ENCODE measurements around the gene GDE1. TPM values are rescaled to one million over a fixed set of nuclear protein-coding genes. Genes with fewer than 3 reads are reported as not detected.
A peak's percentile ranks its signal among the peaks of the same experiment; 100 is the strongest.
"Not testable (repeated sequence)": the region's sequence is repeated elsewhere in the genome, so short reads cannot be mapped to it uniquely, and the experiment has no call there.

The GDE1 gene, protein sequence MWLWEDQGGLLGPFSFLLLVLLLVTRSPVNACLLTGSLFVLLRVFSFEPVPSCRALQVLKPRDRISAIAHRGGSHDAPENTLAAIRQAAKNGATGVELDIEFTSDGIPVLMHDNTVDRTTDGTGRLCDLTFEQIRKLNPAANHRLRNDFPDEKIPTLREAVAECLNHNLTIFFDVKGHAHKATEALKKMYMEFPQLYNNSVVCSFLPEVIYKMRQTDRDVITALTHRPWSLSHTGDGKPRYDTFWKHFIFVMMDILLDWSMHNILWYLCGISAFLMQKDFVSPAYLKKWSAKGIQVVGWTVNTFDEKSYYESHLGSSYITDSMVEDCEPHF
- total RNA-seq, result 46.4 TPM

DNA sequence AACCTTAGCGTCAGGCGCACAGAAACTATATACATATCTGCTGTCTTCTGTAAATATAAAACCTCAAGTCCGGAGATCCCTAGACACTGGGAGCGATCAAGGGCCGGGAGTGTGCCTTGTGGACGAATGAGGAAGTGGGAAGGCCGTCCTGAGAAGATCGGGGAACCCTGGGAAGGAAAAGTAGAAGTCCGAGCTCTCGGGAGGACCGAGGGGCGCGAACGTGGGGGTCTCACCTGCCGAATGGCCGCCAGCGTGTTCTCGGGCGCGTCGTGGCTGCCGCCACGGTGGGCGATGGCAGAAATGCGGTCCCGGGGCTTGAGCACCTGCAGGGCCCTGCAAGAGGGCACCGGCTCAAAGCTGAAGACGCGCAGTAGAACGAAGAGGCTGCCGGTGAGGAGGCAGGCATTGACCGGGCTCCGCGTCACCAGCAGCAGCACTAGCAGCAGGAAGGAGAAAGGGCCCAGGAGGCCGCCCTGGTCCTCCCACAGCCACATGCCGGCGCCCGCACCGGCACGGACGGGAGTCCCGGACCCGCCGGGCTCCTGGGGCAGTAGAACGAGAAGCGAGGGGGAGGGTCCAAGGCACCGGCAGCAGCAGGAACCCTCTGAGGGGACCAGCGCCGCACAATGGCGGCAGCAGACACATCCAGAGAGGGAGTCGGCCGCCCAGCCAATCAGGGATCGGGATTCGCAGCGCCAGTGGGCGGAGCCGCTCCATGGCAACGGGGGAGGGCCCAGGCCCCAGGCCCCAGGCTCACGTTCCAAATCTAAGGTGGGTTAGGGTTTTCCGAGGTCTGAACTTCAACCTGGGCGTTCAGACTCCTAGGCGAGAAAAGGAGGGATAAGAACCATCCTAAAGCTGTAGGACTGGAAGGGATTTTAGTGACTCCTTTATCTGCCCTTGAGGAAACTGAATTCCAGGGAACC, at the start of gene GDE1:
Gene GDE1, minus strand, starts transcription at position 628 of the 926 bp plus-strand sequence. Its CDS starts 134 bp downstream, at position 494.
- peak; percentile 97 for DNase-seq

DNA sequence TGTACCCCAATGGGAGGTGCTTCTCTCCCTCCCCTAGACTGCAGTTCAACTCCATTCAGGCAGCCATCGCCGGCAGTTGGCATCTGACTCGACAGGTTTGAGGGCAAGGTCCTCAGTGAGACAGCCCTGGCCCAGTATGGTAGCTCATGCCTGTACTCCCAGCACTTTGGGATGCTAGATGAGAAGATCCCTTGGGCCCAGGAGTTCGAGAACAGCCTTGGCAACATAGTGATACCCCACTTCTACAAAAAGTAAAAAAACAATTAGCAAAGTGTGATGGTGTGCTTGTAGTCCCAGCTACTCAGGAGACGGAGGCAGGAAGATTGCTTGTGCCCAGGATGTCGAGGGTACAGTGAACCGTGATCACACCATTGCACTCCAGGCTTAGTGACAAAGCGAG, 45.7 kb upstream of the GDE1 start:
- DNase-seq, result no peak

DNA sequence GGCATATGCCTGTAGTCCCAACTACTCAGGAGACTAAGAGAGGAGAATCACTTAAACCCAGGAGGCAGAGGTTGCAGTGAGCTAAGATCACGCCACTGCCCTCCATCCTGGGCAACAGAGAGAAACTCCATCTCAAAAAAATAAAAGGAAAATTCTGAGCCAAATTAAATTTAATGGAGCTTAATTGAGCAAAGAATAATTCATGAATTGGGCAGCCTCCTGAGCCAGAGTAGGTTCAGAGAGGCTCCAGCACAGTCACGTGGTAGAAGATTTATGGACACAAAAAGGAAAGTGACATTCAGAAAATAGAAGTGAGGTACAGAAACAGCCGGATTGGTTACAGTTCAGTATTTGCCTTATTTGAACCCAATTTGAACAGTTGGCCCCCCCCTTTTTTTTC, 44.5 kb upstream of the GDE1 start:
- no peak for DNase-seq

DNA sequence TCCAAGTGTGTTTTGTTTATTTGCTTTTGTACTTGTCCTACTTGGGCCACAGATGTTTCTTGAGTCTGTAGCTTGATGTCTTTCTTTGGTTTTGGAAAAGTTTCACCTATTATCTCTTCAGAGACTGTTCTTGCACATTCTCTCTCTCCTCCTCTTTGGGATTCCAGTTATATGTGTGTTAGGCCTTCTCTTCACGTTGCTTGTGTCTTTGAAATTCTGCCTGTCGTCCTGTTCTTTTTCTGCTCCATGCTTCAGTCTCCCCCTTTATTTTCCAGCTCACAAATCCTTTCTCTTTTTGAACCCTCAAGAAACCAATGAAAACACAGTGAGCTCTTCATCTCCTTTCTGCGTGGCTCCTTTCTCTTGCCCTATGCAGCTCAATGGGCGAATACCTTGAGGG, 41.5 kb upstream of the GDE1 start:
- DNase-seq, result no peak

DNA sequence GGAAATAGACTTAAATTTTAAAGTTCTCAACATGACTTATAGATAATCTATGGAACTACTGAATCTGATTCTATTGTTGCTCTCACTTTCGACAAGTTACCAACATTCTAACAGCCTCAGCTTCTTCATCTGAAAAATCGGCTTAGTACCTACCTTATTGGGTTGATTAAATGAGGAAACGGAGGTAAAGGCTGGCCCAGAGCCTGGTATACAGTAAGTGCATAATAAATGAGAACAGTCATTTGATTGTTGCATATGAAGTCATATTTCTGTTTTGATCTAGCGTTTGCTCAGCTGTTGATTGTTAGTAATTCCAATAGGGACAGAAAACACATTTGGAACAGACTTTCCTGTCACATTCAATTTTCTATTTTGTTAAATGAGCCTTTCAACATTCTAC, 38.2 kb upstream of the GDE1 start:
- DNase-seq, result no peak

DNA sequence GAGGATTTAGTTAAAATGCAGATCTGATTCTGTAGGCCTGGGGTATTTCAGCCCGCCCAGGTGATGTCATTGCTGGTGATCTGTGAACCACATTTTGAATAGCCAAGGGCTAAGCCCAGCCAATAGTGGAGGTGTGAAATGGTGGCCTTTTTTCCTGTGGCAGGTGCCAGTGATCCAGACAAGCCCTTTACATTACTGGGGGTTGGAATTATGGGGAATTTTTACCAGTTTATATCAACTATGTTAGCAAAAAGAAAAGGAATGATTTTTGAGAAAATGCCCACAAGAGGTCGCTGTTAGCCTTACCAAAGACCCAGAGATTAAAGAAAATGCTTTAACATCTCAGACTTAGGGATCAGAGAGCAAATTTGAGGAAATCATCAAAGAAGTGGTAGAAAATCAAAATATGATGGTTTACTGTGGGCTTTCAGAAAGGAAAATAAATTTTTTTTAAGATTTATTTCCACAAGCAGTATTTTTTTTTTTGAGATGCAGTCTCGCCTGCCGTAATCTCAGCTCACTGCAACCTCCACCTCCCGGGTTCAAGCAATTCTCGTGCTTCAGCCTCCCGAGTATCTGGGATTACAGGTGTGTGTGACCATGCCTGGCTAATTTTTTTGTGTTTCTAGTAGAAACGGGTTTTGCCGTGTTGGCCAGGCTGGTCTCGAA, 37.5 kb upstream of the GDE1 start:
- peak; percentile 83 for DNase-seq

DNA sequence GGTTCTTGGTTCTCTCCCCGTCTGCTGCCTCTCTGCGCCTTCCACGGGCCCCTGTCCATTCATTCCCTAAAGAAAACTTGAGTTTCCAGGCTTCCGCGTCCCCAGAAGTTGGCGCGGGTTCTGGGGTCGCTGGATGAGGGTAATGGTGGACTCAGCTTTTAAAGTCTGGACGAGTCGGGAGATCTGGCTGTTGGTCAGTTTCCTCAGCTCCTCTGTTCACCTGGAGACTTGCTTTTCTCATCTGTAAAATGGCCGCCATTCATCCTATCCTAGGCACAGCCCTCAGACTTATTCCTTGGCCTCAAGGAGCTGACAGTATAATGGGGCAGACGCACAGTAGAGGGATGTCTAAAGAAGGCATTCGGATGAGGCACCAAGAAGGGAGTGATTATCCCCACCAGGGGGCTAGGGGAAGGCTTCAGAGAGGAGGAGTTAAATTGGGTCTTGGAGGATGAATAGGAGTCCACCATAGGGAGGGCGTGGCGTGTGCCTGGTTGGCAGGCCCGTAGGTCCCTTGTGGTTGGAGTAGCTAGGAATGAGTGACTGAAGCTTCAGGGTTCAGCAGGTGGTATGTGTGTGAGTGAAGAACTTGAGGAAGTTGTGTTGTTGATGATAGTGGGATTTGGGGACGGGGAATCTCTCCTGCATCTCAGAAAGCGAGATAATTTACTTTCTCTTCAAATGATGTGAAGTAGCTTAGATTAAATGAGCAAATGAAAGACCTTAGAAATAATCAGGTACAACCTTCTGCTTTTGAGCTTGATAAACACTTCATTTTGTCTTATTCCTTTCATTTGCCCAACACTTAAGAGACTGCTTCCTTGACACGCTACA, 34.3 kb upstream of the GDE1 start:
- no peak for DNase-seq

DNA sequence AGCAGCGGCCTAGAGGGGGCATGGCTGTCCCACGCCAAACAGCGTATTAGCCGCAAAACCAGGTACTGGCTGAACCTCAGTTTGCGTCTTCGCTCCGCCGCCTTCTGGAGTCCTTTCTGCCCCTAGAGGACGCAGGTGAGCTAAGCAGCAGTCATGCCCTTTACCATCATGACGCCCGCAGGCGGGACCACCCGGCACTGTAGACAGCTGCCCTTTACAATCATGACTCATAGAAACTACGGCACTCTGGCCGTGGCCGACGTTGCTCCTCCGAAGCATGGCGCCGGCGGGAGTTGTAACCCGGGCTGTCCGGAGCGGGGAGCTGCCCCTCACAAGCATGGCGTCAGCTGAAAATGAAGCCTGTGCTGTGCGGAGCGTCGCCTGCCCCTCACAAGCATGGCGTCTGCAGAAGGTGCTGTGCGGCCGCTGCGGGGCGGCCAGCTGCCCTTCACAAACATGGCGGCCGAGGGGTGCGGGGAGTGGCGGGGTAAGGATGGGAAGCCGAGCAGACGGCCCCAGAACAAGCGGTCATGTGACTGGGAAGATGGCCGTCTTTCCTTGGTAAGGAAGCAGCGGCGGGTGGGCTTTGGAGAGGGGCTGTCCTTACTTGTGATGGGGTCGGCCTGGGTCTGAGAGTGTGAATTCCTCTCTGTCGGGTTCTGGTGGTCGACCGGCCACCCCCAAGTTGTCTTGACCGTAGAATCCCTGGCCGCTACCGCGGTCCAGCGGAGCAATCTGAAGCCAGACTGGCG, 33.5 kb upstream of the GDE1 start, which contains the start of gene VPS35L:
Gene VPS35L, plus strand, starts transcription at position 518 of the 752 bp plus-strand sequence. Its CDS starts 27 bp downstream, at position 545.
- DNase-seq, result peak; percentile 99

DNA sequence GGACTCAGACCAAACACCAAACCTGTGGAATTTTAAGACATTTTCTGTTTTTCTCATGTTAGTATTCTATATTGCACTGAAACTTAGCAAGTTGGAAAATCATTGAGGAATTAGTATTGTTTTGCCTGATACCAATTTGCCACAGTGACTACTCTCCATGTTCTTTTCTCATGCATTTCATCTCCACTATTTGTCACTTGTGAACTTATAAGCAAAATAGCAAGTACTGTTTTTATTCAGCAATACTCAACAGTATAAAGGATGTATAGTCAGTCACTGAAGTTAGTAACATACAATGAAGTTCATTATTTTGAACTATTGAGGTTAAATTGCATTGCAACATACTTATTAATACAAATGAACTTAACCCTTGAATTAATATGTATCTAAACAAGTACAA, 27.8 kb upstream of the GDE1 start:
- no peak for DNase-seq

DNA sequence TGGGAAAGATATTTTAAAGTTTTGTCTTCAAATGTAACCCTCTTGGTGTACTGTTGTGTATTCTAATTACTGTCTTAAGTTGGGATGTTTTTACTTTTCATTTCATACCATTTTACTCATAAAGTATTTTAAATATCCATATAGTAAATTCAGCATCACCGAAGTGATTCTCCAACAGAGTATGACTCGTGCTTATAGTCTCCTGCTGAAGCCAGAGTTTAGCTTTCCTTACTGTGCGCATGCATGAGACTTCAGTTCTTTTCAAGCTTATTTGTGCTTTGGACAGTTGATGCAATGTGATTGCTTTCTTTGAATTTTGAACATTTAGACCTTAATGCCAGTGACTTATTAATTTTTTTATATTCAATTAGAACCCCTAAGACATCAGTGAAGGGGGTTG, 26.2 kb upstream of the GDE1 start:
- DNase-seq, result no peak

DNA sequence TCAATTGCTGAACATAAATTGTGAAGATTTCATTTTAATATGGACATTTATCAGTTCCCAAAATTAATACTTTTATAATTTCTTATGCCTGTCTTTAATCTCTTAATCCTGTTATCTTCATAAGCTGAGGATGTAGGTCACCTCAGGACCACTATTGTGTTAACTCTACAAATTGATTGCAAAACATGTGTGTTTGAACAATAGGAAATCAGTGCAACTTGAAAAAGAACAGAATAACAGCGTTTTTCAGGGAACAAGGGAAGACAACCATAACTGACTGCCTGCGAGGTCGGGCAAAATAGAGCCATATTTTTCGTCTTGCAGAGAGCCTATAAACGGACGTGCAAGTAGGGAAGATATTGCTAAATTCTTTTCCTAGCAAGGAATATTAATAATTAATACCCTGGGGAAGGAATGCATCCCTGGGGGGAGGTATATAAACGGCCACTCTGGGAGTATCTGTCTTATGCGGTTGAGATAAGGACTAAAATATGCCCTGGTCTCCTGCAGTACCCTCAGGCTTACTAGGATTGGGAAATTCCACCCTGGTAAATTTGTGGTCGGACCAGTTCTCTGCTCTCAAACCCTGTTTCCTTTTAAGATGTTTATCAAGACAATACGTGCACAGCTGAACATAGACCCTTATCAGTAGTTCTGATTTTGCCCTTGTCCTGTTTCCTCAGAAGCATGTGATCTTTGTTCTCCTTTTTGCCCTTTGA, 21.5 kb upstream of the GDE1 start:
- DNase-seq, result not testable (repeated sequence)

DNA sequence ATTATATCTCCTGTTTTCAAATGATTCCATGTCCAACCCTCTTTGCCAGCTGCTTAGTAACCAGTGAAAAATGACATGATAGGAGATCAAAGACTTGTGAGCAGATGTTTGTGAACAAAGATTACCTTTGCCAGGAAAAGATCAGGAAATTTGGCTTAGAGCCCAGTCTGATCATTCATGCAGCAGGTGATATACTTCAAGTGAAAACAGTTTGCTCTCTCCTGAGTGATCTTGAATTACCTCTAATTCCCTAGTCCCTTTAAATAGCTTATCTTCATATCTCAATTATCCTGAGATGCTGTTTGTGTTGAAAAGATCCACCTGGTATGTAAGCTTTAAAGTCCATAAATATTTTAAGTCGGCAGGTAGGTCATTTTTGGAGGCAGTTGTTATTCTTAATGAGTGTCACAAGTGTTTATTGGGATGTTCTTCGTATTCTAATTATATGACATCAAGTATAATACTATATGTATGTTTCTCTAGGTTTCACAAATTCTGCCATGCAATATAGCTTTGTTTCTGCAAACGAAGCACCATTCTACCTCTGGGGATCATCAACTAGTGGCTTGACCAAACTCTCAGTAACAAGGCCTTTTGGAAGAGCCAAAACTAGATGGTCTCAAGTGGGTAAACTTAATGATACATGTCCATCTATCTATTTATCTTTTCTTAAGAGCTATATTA, 20.4 kb upstream of the GDE1 start:
- DNase-seq, result peak; percentile 28

DNA sequence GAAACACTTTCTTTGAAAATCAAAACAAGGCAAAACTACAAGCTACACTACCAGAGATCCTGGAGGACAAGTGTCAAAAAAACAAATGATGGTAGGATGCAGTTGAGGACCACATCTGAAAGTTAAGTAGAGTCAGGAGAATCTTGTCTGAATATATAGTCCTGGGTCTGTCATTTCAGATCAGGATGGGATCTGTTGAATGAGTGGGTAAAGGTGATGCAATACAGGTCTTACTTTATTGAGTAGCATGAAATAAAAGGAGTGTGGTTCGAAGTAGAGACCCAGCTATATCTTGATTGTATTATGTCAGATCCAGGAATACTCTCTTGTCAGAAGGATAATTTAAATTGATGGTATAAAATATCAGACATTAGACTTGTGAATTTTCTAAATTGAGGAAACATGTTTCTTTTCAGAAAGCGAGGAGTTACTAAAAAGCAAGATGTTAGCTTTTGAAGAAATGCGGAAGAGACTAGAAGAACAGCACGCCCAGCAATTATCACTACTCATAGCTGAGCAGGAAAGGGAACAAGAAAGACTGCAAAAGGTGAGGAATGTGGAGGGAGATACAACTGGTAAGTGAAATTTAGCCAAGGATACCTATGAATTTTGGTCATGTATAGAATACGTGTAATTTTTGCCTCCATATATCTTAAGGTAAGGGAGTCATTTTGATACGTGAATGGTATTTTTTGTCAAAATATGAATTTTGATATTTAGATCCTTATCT, 18.5 kb upstream of the GDE1 start:
- DNase-seq, result no peak

DNA sequence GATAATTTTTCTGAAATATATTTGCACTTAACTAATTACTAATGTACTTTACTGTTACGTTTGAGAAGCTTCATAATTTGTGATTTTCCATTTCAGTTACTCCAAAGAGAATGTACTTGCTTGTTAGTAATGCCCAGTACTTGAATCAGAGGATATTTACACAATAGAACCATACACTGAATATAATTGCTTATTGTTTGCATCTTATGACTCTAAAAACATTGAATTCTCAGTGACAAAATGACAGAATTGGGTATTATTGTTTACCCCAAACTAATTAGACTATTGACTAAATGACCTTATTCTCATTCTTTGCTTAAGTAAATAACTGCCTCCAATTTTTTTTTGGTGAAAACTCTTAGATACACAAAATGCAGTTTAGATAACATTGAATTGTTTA, 10.7 kb upstream of the GDE1 start:
- DNase-seq, result no peak

DNA sequence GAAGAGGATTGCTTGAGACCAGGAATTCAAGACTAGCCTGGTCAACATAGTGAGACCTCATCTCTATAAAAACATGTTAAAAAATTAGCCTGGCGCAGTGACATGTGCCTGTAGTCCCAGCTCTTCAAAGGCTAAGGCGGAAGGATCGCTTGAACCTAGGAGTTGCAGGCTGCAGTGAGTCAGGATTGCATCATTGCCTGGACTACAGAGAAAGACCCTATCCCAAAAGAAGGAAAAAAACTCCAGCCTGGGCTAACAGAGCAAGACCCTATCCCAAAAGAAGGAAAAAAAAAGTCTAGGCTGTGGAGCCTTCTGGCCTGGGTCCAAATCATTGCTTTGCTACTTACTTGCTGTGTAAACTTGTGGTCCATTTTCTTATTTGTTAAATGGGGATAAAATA, 6.8 kb upstream of the GDE1 start:
- no peak for DNase-seq

DNA sequence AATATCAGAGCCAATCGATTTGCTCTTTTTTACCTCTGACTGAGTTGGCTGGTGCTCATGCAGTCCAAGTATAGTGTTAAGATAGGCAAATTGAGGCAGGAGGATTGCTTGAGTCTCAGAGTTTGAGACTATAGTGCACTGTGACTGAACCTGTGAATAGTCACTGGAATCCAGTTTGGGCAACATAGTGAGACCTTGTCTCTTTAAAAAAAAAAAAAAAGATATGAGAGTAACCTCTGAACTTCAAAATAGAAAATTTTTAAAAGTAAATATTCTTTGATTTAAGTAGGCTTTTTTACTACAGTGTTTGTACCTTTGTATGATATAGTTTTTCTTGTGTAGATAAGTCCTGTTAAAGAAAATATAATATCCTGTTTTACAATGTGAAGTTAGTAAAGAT, 5.3 kb upstream of the GDE1 start:
- no peak for DNase-seq

DNA sequence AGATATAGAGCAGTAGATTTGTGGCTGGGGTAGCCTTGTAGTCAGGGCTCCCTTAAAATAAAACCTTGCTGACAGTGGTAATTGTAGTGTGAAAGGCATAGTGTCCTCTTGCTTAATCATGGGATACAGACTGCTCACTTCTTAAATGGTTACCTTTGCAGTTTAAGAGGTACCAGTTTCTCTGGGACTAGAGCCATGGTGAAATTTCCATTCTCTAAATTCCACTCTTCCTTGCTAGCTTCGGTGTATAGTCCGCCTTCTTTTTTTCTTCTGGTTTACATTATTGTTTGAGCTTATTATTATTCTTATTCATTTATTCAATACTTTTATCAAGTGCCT, 3.5 kb upstream of the GDE1 start:
- no peak for DNase-seq

DNA sequence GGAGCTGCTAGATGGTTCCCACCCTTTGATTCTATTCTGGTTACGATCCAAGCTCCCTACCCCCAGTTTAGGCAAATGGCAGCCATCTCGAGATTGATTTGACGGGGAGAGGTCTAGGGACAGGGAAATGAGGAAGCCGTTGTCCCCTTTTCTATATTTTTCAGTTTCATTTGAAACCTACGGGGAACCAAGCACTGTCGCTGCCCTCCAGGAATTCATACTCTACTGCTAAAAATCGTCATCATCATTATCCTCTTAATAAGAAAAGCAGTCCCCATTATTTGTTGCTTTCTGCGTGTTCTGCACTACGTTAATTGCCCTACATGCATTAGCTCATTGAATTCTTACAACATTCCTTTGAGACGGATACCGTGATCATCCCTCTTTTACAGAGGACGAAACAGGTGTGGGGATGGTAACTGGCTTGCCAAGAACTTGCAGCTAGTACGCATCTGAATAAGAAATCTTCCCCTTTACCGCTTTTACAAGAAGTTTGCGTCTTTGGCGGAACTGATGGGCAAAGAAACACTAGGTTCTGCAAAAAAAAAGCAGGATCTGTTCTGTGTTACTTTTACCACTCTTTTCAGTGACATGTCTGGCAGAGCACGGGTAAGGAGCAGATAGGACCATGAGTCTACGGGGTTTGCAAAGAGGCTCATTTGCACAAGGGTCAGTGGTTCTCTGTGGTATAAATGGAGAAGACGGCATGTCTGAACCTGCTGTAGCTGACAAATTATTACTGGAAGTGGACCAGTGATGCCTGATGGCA, 2.9 kb upstream of the GDE1 start:
- DNase-seq, result peak; percentile 45

DNA sequence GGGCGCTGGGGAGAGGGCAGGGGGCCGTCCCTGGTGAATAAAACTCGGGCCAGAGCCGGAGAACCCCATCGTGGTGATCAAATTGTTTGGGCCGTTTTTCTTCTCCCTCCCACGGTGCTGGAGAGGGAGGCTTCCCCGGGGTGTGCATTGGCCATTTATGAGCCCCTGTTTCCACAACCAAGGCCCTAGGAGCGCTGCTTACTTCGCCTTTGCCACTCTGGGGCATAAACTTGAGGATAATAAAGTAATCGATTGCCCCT, 2.4 kb upstream of the GDE1 start:
- DNase-seq, result no peak
